ENCODE results near the gene MEI4. TPM values are rescaled to one million over a fixed set of nuclear protein-coding genes. Genes with fewer than 3 reads are reported as not detected.
"Not testable (repeated sequence)": the region's sequence is repeated elsewhere in the genome, so short reads cannot be mapped to it uniquely, and the experiment has no call there.

The MEI4 gene
- total RNA-seq, 1 donor from 2014 or later: not detected

GRCh38 chr6:77678048-77678447, 25.2 kb downstream of the MEI4 start:
- H3K4me3 Mint-ChIP-seq: no peak overlapping the region
- DNase-seq (no peak), ATAC-seq (ENCODE audit: low read depth) (no peak)
- ChIA-PET CTCF (no interaction called here), POLR2A (no interaction called here)
- H3K27ac Mint-ChIP-seq: no peak overlapping the region
- H3K9me3 Mint-ChIP-seq: peaks cover 2% of the 10 kb centered on the region
- H3K4me1 Mint-ChIP-seq: no peaks in the 10 kb centered on the region
- intact Hi-C loops (cut with micrococcal nuclease): no loop called here
- no peak for TF ChIP-seq CTCF (IDR thresholded peaks at IDR 0.05)
- H3K36me3 Mint-ChIP-seq (ENCODE audit: low read depth): no peaks in the 10 kb centered on the region
- no peaks in the 10 kb centered on the region for H3K27me3 Mint-ChIP-seq

DNA sequence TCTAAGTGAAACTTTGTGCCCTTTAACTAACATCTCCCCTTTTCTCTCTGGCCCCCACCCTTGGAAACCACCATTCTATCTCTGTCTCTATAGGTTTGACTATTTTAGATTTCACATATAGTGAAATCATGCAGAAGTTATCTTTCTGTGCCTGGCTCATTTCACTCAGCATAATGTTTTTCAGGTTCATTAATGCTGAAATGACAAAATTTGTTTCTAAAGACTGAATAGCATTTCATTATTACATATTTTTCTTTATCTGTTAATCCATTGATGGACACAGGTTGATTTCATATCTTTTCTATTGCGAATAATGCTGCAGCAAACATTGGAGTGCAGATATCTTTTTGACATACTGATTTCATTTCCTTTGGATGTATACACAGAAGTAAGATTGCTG, 30.7 kb downstream of the MEI4 start:
- Mint-ChIP-seq H3K27ac (no peak overlapping the region), H3K27me3 (no peaks in the 10 kb centered on the region), H3K4me1 (no peaks in the 10 kb centered on the region), H3K36me3 (ENCODE audit: low read depth) (no peaks in the 10 kb centered on the region), H3K4me3 (no peak overlapping the region), H3K9me3 (no peaks in the 10 kb centered on the region)
- TF ChIP-seq CTCF (IDR thresholded peaks at IDR 0.05): no peak
- intact Hi-C loops (cut with micrococcal nuclease): no loop called here
- ChIA-PET CTCF (no interaction called here), POLR2A (no interaction called here)
- DNase-seq: no peak
- no peak for ATAC-seq (ENCODE audit: low read depth)

GRCh38 chr6:77686931-77687330, 34.1 kb downstream of the MEI4 start:
- H3K27ac Mint-ChIP-seq: no peak overlapping the region
- no peak for ATAC-seq (ENCODE audit: low read depth)

GRCh38 chr6:77688649-77689048, 35.8 kb downstream of the MEI4 start:
- Mint-ChIP-seq H3K27ac (no peak overlapping the region), H3K4me3 (no peak overlapping the region), H3K9me3 (no peaks in the 10 kb centered on the region), H3K36me3 (ENCODE audit: low read depth) (no peaks in the 10 kb centered on the region), H3K4me1 (no peaks in the 10 kb centered on the region), H3K27me3 (no peaks in the 10 kb centered on the region)
- ChIA-PET CTCF (no interaction called here), POLR2A (no interaction called here)
- intact Hi-C loops (cut with micrococcal nuclease): no loop called here
- ATAC-seq (ENCODE audit: low read depth): no peak
- DNase-seq: no peak
- no peak for TF ChIP-seq CTCF (IDR thresholded peaks at IDR 0.05)

More at GRCh38 chr6:77686931-77687330, 34.1 kb downstream of the MEI4 start:
- Mint-ChIP-seq H3K9me3 (no peaks in the 10 kb centered on the region), H3K27me3 (no peaks in the 10 kb centered on the region), H3K4me1 (no peaks in the 10 kb centered on the region), H3K36me3 (ENCODE audit: low read depth) (no peaks in the 10 kb centered on the region), H3K4me3 (no peak overlapping the region)
- POLR2A ChIA-PET: no interaction called here
- CTCF ChIA-PET: no interaction called here
- TF ChIP-seq CTCF (IDR thresholded peaks at IDR 0.05): no peak
- DNase-seq: no peak
- intact Hi-C loops (cut with micrococcal nuclease): no loop called here

GRCh38 chr6:77700095-77700494, 47.3 kb downstream of the MEI4 start:
- ATAC-seq (ENCODE audit: low read depth); H3K4me1 Mint-ChIP-seq; intact Hi-C loops (cut with micrococcal nuclease); H3K27ac Mint-ChIP-seq; POLR2A ChIA-PET; H3K36me3 Mint-ChIP-seq (ENCODE audit: low read depth); H3K27me3 Mint-ChIP-seq; DNase-seq; H3K9me3 Mint-ChIP-seq; CTCF ChIA-PET; H3K4me3 Mint-ChIP-seq: not testable (repeated sequence)

GRCh38 chr6:77707603-77708002, 54.8 kb downstream of the MEI4 start:
- ChIA-PET CTCF (no interaction called here), POLR2A (no interaction called here)
- intact Hi-C loops (cut with micrococcal nuclease): no loop called here
- H3K27me3 Mint-ChIP-seq: no peaks in the 10 kb centered on the region
- no peak overlapping the region for H3K27ac Mint-ChIP-seq
- no peak overlapping the region for H3K4me3 Mint-ChIP-seq
- no peaks in the 10 kb centered on the region for H3K36me3 Mint-ChIP-seq (ENCODE audit: low read depth)
- DNase-seq (no peak), ATAC-seq (ENCODE audit: low read depth) (no peak)
- H3K4me1 Mint-ChIP-seq: no peaks in the 10 kb centered on the region
- no peak for TF ChIP-seq CTCF (IDR thresholded peaks at IDR 0.05)
- H3K9me3 Mint-ChIP-seq: peaks cover 13% of the 10 kb centered on the region

Measured in activated B cell treated with CpG ODN at 0.5 μM for 24 hours (primary cell).